ENCODE data around the gene PUSL1.

DNA sequence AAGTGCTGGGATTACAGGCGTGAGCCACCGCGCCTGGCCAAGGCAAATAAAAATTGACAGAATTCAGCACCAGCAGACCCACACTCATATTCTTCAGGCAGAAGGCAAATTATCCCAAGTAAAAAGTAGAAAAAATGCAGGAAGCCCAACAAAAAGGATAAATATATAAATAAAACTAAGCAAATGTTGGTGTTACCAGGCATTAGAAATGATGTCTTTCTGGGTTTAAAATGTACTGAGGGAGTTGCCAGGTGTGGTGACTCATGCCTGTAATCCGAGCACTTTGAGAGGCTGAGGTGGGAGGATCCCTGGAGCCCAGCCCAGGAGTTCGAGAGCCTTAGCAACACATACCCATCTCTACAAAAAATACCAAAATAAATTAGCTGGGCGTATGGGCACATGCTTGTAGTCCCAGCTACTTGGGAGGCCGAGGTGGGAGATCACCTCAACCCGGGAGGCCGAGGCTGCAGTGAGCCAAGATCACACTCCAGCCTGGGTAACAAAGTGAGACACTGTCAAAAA is 9.8 kb downstream of the PUSL1 start:
- TF ChIP-seq POLR2A (IDR thresholded peaks at IDR 0.05; ENCODE audit: low read depth, low read length): no peak
- TF ChIP-seq POLR2AphosphoS5 (IDR thresholded peaks at IDR 0.05; ENCODE audit: low read depth, low read length): no peak
